ENCODE results near the gene ZCCHC2. TPM values are rescaled to one million over a fixed set of nuclear protein-coding genes. Genes with fewer than 3 reads are reported as not detected.
A peak's percentile ranks its signal among the peaks of the same experiment; 100 is the strongest.

The ZCCHC2 gene
- total RNA-seq, 6 experiments from 2014 or later: 18.9 to 26.6 (median 23.5) TPM

DNA sequence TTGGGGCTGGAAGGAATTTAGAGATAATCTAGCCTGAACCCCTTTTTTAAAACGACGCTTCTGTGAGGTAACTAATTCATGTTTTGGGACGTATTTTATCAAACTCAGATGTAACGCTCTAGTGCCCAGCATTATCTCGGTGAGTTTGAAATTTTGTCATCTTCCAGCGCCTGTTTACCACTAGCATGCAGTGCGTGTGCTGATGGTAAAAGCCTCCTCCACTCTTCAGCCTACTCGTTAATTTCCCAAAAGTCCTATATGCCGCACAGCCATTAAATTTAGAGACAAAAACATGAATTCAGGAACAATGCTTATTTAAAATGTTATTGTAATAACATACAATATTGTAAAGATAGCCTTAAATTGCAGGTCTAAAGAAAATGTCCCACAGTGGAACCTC is 2.8 kb downstream of the ZCCHC2 start:
- Histone ChIP-seq H3K27me3 (no peaks in the 10 kb centered on the region), H3K36me3 (no peaks in the 10 kb centered on the region), H3K27ac (peak overlapping the region; percentile 95 to 99 (median 95)), H3K4me3 (peak overlapping the region; percentile 58 to 95 (median 89)), H3K4me1 (peaks cover 0 to 30% (median 9%) of the 10 kb centered on the region in 4 donors), H3K9me3 (no peaks in the 10 kb centered on the region)
- intact Hi-C loops (cut with DNase I): loop anchor here in 1 of 2 donors (5.0 kb wide), 1 partner anchor 88 kb away; no protein-coding TSS in a partner anchor
- DNase-seq: no peak
- 9% methylated on average over 9 of the region's 9 CpGs for WGBS (ENCODE audit: insufficient coverage, low coverage, low lambda C conversion rate, missing lambda C conversion rate)
- no peak for ATAC-seq
- TF ChIP-seq, protein P1, sequence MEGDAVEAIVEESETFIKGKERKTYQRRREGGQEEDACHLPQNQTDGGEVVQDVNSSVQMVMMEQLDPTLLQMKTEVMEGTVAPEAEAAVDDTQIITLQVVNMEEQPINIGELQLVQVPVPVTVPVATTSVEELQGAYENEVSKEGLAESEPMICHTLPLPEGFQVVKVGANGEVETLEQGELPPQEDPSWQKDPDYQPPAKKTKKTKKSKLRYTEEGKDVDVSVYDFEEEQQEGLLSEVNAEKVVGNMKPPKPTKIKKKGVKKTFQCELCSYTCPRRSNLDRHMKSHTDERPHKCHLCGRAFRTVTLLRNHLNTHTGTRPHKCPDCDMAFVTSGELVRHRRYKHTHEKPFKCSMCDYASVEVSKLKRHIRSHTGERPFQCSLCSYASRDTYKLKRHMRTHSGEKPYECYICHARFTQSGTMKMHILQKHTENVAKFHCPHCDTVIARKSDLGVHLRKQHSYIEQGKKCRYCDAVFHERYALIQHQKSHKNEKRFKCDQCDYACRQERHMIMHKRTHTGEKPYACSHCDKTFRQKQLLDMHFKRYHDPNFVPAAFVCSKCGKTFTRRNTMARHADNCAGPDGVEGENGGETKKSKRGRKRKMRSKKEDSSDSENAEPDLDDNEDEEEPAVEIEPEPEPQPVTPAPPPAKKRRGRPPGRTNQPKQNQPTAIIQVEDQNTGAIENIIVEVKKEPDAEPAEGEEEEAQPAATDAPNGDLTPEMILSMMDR (IDR thresholded peaks at IDR 0.05): no peak
- no peak for TF ChIP-seq POLR2A (IDR thresholded peaks at IDR 0.05)

DNA sequence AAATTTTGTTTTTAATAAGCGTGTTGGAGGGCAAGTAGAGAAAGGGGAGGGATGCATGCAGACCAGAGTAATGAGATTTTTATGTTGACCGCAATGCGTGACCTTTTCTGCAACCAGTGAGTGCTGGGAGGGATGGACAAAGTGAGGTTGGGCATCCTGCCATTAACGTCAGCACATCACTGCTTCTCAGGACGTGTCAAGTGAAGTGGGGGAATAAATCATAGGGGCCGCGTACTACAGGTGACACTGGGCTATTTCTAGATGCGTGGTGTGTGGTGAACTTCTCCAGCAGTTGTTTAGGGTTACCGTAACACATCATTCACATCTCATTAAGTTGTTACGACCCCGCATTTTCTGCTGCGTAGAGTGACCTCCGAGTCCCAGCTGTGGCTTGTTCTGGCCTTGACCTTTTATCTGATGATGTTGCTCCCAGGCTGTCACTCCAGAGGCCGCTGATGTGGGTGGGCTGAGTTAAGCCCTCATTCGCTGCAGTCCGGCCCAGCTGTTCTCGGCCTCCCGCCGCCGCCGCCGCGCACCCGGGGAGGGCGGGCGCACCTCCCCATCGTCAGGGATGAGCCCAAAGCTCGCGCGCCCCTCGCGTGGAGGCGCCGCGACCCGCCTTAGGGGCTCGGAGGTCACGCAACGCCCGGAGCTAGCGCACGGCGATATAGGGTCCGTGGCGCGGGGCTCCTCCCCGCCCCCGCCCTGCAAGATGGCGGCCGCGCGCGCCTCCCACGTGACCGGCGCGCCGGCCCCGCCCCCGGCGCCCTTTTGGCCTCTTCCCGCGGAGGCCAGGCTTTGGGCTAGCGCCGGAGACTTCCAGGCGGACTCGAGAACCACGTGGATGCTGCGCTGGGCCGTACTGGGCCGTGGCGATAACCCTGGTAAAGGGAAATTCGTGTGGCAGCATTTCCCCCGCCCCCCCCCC is 3.5 kb downstream of the ZCCHC2 start:
- TF ChIP-seq POLR2A (IDR thresholded peaks at IDR 0.05): peak; percentile 75
- TF ChIP-seq, protein P1 (IDR thresholded peaks at IDR 0.05): no peak

DNA sequence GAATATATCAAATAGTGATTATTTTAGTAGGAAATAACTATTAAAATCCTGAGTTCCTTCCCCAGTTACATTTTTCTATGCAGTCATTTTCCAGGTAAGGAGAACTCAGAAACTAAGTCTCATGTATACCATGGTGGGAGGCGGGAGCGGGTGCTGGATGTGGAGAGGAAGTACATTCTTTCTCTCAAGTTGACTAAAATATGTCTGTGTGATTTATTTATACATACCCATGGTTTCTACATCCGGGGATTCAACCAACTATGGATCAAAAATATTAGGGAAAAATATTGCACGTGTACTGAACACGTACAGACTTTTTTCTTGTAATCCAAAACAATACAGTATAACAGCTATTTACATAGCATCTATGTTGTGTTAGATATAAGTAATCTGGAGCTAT is 6.8 kb downstream of the ZCCHC2 start:
- no peak for ATAC-seq
- intact Hi-C loops (cut with DNase I): loop anchor here in 1 of 2 donors (5.0 kb wide), 1 partner anchor 92 kb away; no protein-coding TSS in a partner anchor
- Histone ChIP-seq H3K4me1 (peaks cover 0 to 28% (median 16%) of the 10 kb centered on the region in 4 donors), H3K4me3 (no peak overlapping the region), H3K9me3 (no peaks in the 10 kb centered on the region), H3K27ac (peak overlapping the region in 1 of 3 donors; percentile 17), H3K36me3 (no peaks in the 10 kb centered on the region), H3K27me3 (no peaks in the 10 kb centered on the region)
- 68% methylated on average over 5 of the region's 5 CpGs for WGBS (ENCODE audit: insufficient coverage, low coverage, low lambda C conversion rate, missing lambda C conversion rate)
- DNase-seq: no peak
- TF ChIP-seq, protein P1 (IDR thresholded peaks at IDR 0.05): no peak
- TF ChIP-seq POLR2A (IDR thresholded peaks at IDR 0.05): no peak

More for the DNA sequence above, 3.5 kb downstream of the ZCCHC2 start:
- peak overlapping the region; percentile 95 to 99 (median 95) for H3K27ac ChIP-seq
- H3K4me3 ChIP-seq: peak overlapping the region; percentile 58 to 95 (median 89)
- ATAC-seq: peak; percentile 24 to 52 (median 36)
- no peaks in the 10 kb centered on the region for H3K27me3 ChIP-seq
- 2% methylated on average over 13 of the region's 74 CpGs for WGBS (ENCODE audit: insufficient coverage, low coverage, low lambda C conversion rate, missing lambda C conversion rate)
- no peaks in the 10 kb centered on the region for H3K9me3 ChIP-seq
- intact Hi-C loops (cut with DNase I): loop anchor here in 1 of 2 donors (5.0 kb wide), 1 partner anchor 89 kb away; no protein-coding TSS in a partner anchor
- peaks cover 0 to 27% (median 13%) of the 10 kb centered on the region in 4 donors for H3K4me1 ChIP-seq
- H3K36me3 ChIP-seq: no peaks in the 10 kb centered on the region
- peak; percentile 92 to 96 (median 93) for DNase-seq

DNA sequence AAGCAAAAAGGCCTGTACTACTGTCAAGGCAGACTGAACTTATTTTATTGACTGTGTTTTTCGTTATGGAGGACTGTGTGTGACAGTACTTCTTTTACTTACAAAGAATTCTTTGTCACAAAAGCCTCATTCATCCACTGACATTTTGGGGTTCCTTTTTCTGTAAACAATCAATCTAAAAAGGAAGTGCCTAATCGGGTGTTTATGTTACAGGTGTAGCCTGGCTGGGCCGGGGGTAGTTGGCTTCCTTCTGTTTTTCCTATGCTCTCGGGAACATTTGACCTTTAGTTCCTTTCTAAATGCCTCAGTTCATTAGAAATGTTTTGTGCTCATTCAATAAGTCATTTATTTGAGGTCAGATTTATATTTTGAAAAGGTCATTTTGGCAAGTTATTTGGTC is 8.3 kb downstream of the ZCCHC2 start:
- Histone ChIP-seq H3K27ac (peak overlapping the region in 1 of 3 donors; percentile 26), H3K4me1 (peaks cover 0 to 23% (median 13%) of the 10 kb centered on the region in 4 donors), H3K27me3 (no peaks in the 10 kb centered on the region), H3K4me3 (no peak overlapping the region), H3K36me3 (no peaks in the 10 kb centered on the region), H3K9me3 (no peaks in the 10 kb centered on the region)
- no peak for DNase-seq
- no peak for TF ChIP-seq POLR2A (IDR thresholded peaks at IDR 0.05)
- TF ChIP-seq, protein P1 (IDR thresholded peaks at IDR 0.05): no peak
- ATAC-seq: no peak
- intact Hi-C loops (cut with DNase I): no loop called here
- WGBS (ENCODE audit: insufficient coverage, low coverage, low lambda C conversion rate, missing lambda C conversion rate): 14% methylated on average over 4 of the region's 4 CpGs

All from right lobe of liver (tissue), 6 donors.